Spleen (tissue), 7 donors: ENCODE data around the gene ANXA11.
"Not testable (repeated sequence)": the region's sequence is repeated elsewhere in the genome, so short reads cannot be mapped to it uniquely, and the experiment has no call there.

Experiments
- CTCF ChIP-seq, 11 experiments: fragments of 200-600 bp in 7 of 11; fragments of 450-650 bp in 4 of 11; sonication (generic) in 4 of 11; IDR thresholded peaks in 8 of 11; conservative IDR thresholded peaks in 3 of 11; 1 replicate in 7 of 11; 2 replicates in 4 of 11; pipeline versions ENCODE4 v1.4.0 to v1.8.0; 2016 to 2021; ENCODE audit warnings: antibody characterized with exemption in 11 of 11, inconsistent platforms in 4 of 11, mild to moderate bottlenecking in 1 of 11
- POLR2A ChIP-seq, 3 donors: fragments of 450-650 bp; IDR thresholded peaks; one replicate each; pipeline ENCODE4 v1.5.1; 2017; ENCODE audit warnings: antibody characterized with exemption in 3 of 3, mild to moderate bottlenecking in 1 of 3
- POLR2AphosphoS5 ChIP-seq, 3 donors: sonication (generic); formaldehyde crosslinking; IDR thresholded peaks; one replicate each; pipeline ENCODE4 v1.5.1; 2017; ENCODE audit warnings: antibody characterized with exemption in 3 of 3
- donor health status: DM: no; HTN: no; CAD: no; lungs with moderate emphysema.
- donor health status: DM: no; HTN: no; CAD: no.
- donor health status: DM: no; HTN: no; CAD: no.

- not testable (repeated sequence) for TF ChIP-seq CTCF (IDR thresholded peaks at IDR 0.05 in 8 of 11, conservative IDR thresholded peaks at IDR 0.05 in 3 of 11); POLR2AphosphoS5 (IDR thresholded peaks at IDR 0.05); POLR2A (IDR thresholded peaks at IDR 0.05)
These were observed 7.3 kb upstream of the ANXA11 start for GRCh38 chr10:80212535-80213115.
